Measurements from ENCODE around the gene REXO5.
"Not testable (repeated sequence)": the region's sequence is repeated elsewhere in the genome, so short reads cannot be mapped to it uniquely, and the experiment has no call there.

REXO5 gene, protein sequence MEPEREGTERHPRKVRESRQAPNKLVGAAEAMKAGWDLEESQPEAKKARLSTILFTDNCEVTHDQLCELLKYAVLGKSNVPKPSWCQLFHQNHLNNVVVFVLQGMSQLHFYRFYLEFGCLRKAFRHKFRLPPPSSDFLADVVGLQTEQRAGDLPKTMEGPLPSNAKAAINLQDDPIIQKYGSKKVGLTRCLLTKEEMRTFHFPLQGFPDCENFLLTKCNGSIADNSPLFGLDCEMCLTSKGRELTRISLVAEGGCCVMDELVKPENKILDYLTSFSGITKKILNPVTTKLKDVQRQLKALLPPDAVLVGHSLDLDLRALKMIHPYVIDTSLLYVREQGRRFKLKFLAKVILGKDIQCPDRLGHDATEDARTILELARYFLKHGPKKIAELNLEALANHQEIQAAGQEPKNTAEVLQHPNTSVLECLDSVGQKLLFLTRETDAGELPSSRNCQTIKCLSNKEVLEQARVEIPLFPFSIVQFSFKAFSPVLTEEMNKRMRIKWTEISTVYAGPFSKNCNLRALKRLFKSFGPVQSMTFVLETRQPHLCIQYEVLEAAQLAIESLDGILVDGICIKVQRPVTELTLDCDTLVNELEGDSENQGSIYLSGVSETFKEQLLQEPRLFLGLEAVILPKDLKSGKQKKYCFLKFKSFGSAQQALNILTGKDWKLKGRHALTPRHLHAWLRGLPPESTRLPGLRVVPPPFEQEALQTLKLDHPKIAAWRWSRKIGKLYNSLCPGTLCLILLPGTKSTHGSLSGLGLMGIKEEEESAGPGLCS

GRCh38 chr16:20806168-20807050 is at the start of gene REXO5, which contains the start of gene ERI2:
TSS of gene REXO5 (plus strand) at chr16:20806527. CDS start at chr16:20806954, 427 bp downstream.
TSS of gene ERI2 (minus strand) at chr16:20806472. CDS start at chr16:20806430, 42 bp downstream.
- DNase-seq: peak; percentile 96

DNA sequence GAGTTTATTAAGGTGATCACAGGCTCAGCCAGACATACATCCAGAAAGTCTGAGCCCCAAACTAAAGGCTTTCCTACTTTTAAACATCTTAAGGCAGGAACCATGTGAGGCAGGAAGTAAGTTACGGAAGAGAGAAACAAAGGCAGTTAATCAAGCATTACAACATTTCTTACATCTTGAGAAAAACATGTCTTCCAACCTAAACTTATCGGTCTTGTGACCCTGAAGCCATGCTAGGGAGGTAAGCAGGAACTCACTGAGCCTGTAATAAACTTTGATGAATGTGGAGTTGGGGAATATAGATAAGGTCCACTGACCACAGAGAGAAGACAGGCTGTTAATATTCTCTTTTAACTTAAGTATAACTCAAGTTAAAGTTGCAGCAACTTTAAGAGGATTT is 46.0 kb upstream of the REXO5 start:
- no peak for DNase-seq

GRCh38 chr16:20761175-20761574 is 45.2 kb upstream of the REXO5 start:
- DNase-seq: no peak

GRCh38 chr16:20762404-20763123 is 43.8 kb upstream of the REXO5 start:
- DNase-seq: no peak

DNA sequence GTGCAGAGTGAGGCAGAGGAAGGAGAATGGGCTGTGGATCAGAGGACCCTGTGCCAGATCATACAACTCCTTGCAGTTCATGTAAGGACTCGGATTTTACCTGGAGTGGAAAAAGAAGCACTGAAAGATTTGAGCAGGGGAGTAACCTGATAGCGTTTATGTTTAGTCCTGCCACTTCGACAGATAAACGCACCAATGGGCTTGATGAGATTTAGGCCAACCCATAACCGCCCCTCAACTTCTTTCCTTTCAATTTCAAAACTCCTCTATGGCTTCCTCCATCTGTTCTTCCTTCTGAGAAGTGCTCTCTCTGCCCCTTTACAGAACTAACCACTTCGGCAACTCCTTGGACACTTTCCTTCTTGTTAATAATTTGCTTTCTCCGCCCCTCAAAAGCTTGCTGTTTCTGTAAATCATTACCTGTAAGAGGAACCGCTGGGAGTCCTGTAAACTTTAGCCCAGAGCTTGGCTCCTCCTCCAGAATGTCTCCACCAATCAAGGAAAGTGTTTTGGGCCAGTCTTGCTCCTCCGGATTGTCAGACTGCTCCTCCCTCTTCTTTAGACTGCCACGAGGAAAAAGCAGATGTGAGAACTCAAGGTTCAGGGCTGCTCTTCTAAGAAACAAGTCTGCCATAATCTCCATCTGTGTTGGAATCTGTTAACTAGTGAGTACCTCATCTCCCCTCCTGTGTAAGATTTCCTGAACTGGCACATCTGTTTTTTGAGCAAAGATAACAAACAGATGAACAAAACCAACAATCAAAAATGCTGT is 42.7 kb upstream of the REXO5 start, which contains the start of gene ACSM3:
TSS of gene ACSM3 (plus strand) at position 554 of the 772 bp plus-strand sequence. CDS start 6,021 bp downstream, outside the sequence.
- DNase-seq: no peak

DNA sequence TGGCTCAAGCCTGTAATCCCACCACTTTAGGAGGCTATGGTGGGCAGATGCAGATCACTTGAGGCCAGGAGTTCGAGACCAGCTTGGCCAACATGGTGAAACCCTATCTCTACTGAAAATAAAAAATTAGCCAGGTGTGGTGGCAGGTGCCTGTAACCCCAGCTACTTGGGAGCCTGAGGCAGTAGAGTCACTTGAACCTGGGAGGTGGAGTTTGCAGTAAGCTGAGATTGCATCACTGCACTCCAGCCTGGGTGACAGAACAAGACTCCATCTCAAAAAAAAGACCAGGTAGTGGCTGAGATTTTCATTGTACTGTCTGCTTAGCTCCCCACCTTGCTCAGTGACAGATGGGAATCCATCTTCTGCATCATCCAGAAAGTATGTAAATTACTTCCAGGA is 41.9 kb upstream of the REXO5 start:
- not testable (repeated sequence) for DNase-seq

GRCh38 chr16:20765732-20766131 is 40.6 kb upstream of the REXO5 start:
- no peak for DNase-seq

GRCh38 chr16:20766294-20766693 is 40.0 kb upstream of the REXO5 start:
- DNase-seq: no peak

DNA sequence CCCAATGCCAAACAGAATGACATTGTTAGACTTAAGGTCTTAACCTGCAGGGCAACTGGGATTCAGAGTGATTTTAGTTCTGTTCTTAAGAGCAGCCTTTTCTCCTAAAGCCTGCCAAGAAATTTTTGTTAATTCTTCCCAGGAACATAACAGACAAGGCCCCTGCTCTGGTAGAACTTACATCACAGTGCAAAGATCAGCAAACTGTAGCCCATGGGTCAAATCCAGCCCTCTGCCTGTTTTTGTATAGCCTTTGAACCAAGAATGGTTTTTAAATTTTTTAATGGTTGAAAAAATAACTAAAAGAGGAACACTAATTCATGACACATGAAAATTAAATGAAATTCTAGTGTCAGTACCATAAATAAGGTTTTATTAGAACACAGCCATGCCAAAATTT is 38.8 kb upstream of the REXO5 start:
- no peak for DNase-seq

GRCh38 chr16:20768121-20768520 is 38.2 kb upstream of the REXO5 start:
- DNase-seq: no peak

- DNase-seq: no peak
Observed at GRCh38 chr16:20768818-20769217, 37.5 kb upstream of the REXO5 start.

DNA sequence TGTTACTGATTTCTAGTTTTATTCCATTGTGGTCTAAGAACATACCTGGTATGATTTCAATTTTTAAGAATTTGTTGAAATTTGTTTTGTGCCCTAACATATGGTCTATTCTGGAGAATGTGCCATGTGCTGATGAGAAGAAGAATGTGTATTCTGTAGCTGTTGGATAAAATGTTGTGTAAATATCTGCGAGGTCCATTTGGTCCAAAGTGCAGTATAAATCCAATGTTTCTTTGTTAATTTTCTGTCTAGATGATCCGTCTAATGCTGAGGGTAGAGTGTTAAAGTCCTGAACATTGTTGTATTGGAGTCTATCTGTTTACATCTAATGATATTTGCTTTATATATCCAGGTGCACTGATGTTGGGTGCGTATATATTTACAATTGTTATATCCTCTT is 32.6 kb upstream of the REXO5 start:
- DNase-seq: no peak

- DNase-seq: peak; percentile 1
Observed at GRCh38 chr16:20774703-20775362, 31.5 kb upstream of the REXO5 start.

GRCh38 chr16:20781697-20782096 is 24.6 kb upstream of the REXO5 start:
- no peak for DNase-seq

DNA sequence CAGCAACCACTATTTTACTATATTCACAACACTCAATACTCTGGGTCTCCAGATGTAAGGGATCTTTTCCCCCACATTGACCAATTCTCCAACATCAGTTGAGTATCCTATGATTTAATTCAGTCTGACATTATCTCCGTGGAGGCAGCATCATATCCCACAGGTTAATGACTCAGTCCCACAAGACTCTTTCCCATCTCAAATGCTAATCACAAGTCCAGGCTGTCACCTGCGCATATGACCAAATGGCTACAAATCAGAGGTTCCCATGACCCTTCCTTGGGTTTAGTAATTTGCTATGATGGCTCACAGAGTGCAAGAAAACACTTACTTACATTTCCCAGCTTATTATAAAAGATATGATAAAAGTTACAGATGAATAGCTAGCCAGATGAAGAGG is 23.9 kb upstream of the REXO5 start:
- no peak for DNase-seq

DNA sequence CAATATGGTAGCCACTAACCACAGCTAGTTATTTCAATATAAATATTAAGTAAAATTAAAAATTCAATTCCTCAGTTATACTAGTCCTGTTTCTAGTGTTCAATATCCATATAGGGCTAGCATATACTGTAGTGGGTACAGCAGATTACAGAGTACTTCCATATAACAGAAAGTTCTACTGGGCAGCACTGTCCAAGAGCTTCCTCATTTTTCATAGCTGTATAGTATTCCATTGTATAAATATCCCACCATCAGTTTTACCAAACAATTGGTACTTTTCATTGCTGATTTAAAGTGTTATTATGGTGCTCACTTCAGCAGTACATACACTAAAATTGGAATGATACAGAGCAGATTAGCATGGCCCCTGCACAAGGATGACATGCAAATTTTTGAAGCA is 22.1 kb upstream of the REXO5 start:
- no peak for DNase-seq

- no peak for DNase-seq
Observed at GRCh38 chr16:20789130-20789529, 17.2 kb upstream of the REXO5 start.

- DNase-seq: no peak
Observed at GRCh38 chr16:20791923-20792612, 14.3 kb upstream of the REXO5 start.

DNA sequence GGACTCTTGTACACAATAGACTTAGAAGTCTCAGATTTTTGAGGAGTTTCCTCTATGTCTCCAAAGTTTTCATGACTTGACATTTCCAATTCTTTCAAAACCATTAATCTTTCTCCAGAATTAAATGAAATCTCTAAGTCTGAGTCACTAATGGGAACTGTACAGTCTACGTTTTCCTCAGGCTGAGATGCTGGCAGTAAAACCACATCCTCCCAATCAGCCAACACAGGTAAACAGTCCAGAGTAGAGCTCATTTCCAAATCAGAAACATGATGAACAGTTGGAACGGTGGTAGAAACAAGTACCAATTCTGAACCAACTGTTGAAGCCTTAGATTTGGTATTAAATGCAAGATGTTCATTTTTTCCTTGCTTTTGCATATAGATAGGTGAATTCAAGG is 8.0 kb upstream of the REXO5 start:
- DNase-seq: no peak

DNA sequence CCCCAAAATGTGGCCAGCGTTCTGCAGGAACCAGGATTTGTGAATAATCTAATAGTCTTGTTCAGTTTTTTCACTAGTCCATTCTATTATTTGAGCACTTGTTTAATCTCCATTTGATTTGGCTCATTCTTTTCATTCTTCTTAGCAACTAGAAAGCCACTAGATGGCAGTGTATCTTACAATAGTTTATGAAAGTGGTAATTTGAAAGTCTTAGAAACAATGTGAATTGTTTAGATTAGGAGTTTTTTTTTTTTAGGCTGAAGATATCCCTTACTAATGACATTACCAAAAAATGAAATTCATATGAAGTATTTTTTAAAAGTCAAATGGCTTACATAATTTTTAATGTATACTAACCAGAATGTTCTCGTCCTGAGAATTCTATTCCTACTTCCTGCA is 6.7 kb upstream of the REXO5 start:
- DNase-seq: no peak
